GM19240 (cell line): ENCODE results near the gene CNTNAP2.

Source experiments
- DNase-seq: peaks from one replicate; pipeline ENCODE4 v3.0.0; 2011; ENCODE audit warnings: low spot score; ENCODE audit not compliant: insufficient read length

Gene CNTNAP2

DNA sequence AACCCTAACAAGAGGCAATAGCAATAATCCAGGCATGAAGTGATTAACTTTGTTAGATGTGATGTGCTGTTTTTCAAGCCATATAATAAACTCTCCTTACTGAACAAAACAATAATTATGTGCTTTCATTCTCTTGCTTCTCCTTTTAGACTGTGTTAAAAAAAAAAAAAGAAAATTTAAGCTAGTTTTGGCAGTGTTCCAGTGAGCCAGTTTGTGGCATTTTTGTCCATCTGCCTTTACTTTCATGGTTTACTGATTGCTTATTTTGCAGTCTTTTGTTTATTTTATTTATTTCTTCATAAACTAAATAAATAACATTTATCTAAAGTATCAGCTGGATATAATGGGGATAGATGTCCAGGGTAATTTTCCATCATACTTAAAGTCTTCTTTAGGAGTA, 625.3 kb downstream of the CNTNAP2 start:
- no peak for DNase-seq

DNA sequence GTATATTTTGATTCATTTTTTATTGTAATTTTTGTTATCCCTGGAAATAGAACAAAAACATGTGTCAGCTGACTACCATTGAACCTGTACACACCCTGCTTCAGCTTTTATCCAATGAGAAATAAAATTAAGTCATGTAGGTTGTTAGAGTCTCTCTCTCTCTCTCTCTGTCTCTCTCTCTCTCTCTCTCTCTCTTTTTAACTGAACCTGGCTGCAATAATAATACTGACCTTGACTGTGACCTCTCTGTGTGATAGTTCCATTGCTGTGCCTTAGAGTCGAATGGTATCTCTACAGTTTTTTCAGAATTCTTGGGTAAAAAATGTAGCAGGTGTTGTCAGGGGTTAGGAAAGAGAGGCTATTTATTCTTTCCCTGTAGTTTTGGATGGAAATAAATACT, 637.8 kb downstream of the CNTNAP2 start:
- DNase-seq = no peak

DNA sequence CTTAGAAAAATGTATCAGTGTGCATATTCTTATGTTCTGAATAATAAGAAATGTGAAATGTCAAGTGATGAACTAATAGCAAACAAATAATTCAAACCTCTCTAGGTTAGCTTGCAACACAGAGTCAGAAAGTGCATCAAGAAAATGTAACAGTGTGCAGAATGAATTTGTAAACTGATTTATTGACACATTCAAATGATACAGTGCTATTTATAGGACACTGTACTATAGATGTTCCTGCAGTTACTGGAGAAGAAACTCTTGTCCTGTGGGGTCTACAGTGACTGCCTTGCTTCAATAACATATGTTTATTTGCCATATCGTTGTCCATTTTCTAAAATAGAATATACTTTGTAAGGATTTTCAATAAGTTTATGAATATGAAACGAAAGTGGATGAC, 639.0 kb downstream of the CNTNAP2 start:
- DNase-seq = no peak

DNA sequence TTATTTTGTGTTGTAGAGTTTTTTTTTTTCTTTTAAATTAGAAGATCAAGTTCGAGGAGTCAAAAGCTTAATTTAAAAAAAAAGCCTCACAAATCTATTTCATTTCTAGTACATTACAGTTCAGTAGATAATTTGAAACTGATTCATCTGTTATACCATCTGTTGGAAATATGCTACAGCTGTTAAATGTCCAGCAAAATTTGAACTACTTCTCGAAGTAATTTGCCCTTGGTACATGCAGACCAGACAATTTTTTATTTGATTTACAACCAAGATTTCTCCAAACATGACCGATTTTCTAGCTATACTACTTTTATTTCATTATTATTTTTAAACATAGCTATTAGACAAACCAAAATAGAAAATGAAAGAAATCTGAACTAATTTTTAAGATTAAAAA, 647.9 kb downstream of the CNTNAP2 start:
- DNase-seq = no peak

DNA sequence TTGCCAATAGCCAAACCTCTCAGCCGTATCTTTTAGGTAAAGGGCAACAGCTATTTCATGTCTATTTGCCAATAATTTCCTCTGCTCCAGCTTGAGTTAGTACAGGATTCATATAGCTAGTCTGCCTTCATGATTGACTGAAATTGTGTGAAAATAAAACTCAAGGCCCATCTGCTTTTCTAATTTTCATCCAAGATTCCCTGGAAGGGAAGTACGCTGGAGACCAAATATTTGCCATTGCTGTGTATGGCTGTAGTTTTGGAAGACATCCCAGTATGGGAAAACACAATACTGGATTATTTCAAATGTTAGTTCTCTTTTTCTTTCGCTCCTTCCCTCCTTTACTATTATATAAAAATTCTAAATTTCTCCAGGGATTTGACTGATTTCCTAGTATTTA, 652.4 kb downstream of the CNTNAP2 start:
- no peak for DNase-seq

DNA sequence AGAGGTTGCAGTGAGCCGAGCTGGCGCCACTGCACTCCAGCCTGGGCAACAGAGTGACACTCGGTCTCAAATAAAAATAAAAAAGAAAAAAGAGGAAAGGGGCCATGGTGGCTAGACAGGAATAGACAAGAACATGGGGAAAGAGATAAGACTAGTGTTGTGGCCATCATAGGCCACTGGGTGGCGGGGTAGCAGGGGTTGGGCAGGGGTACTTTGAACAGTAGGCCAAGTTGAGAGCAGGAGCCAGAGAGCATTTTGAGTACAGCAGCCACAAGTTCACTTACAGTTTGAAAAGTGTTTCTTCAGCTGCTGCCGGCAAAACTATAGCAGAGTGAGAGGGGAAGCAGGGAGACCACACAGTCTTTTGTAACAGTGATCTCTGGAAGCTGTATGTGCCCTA, 656.0 kb downstream of the CNTNAP2 start:
- DNase-seq = no peak

DNA sequence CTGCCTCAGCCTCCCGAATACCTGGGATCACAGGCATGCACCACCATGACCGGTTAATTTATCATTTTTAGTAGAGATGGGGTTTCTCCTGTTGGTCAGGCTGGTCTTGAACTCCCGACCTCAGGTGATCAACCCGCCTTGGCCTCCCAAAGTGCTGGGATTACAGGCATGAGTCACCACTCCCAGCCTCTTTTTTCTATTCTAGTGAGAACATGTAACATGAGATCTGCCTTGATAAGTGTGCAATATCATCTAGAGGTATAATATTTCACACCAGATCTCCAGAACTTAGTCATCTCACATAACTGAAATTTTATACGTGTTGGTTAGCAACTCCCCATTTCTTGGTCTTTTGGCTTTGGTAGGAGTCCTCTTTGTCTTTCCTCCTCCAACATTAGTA, 656.9 kb downstream of the CNTNAP2 start:
- DNase-seq = no peak

DNA sequence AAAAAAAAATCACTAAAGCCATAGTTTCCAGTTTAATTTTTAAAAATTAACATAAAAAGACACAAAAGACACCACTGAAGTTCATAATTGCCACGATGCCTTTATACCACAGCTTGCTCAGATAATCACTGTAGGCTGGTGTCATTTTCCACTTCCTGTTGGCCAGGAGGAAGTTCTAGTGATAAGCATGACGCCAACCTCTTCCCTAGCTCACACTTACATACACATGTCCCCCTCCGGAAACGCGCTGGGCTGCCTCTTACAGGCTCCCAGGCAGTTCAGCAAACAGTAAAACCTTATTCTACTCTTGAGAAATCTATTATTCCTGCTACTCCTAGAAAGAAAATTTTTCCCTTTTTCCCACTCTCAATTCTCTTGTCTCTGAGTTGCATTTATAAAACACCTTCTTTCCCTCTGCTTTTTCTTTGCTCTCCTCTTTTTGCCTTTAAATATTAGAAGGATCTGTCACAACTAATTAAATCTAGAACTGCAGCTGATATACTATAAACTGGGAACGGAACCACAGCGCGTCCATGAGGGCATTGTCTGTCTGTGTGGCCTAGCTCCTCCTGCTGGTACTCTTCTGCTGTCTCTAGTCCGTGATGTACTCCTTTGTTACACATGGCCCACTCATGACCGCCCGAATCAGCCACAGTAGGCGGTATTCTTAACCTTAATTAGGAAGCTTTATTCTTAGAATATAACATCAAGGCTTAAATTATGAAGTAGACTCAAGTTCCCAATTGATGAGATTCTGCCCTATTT, 664.9 kb downstream of the CNTNAP2 start:
- no peak for DNase-seq

DNA sequence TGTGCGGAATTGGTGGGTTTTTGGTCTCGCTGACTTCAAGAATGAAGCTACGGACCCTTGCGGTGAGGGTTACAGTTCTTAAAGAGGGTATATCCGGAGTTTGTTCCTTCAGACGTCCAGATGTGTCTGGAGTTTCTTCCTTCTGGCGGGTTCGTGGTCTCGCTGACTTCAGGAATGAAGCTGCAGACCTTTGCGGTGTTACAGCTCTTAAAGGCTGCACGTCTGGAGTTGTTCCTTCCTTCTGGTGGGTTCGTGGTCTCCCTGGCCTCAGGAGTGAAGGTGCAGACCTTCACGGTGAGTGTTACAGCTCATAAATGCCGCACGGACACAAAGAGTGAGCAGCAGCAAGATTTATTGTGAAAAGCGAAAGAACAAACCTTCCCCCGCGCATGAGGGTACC, 670.7 kb downstream of the CNTNAP2 start:
- DNase-seq = no peak

GRCh38 chr7:146788008-146788407, 671.4 kb downstream of the CNTNAP2 start:
- no peak for DNase-seq

GRCh38 chr7:146791344-146792285, 675.0 kb downstream of the CNTNAP2 start:
- DNase-seq = no peak

DNA sequence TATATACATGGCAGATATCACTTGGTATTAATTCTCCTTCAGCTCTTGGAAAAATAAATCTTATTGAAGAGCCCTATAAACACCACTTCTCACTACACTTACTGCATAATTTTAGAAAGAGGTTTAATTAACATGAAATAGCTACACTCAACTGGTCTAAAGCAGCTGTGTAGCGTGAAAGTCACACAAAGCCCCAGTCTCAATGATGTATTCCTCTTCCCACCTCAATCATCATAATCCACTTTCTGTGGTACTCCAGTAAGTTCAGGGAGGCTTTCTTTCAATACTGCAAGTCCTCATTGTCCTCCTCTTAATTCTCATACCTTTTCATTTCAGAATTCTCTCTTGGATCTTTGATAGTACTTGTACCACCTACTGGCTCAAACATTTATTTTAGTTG, 688.0 kb downstream of the CNTNAP2 start:
- DNase-seq = no peak

GRCh38 chr7:146805082-146805481, 688.5 kb downstream of the CNTNAP2 start:
- no peak for DNase-seq

- DNase-seq = no peak
Measured at GRCh38 chr7:146826329-146826728, 709.7 kb downstream of the CNTNAP2 start.

DNA sequence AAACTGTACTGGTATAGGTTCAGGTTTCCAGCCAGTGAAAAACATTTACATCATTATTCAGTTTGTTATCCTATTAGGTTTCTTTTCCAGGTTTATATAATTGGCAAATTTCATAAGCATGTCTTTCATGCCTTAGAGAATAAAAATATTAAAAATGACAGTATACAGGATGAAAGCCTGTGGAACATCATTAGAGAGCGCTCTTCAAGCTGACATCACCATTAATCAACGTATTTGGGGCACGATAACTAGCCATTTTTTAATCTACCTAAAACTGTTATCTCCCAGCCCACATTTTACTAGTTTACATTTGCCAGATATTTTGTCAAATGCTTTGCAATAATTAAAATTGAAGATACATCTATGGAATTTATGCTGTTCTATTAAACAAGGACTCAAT, 714.1 kb downstream of the CNTNAP2 start:
- no peak for DNase-seq

GRCh38 chr7:146831875-146832274, 715.3 kb downstream of the CNTNAP2 start:
- DNase-seq = no peak

DNA sequence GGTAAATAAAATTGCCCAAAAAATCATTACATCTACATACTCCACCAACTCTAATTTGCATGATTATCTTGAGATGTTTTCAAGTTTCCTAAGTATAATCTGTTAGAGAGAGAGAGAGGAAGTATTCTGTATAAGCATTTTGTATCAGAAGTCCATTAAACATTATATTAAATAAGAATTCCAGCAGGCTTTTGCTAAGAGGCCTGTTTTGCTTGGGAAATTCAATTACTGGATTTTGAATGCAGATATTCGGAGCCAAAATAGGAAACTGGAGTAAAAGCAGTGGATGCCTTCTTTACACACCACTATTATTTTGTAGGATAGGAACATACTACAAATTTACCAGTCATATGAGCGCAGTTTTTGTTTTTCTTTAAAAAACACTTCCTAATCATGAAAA, 727.8 kb downstream of the CNTNAP2 start:
- DNase-seq = no peak

DNA sequence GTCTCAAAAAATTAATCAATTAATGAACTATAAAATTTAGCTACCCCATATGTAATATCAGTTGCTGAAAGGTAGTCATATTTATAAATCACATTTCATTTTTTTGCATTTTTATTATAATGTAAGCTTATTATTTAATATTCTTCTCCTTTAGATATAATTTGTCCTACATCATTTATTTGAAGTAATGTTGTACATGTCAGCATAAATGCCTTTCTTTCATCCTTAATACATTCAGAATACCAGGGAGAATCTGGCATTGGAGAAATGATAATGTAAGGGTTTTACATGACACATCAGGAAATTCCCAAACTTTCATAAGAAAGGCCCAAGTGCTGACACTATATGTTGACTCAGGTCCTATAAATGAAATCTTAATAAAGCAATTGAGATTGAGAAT, 742.1 kb downstream of the CNTNAP2 start:
- no peak for DNase-seq

- no peak for DNase-seq
Measured at GRCh38 chr7:146861701-146862100, 745.1 kb downstream of the CNTNAP2 start.

- DNase-seq = no peak
Measured at GRCh38 chr7:146862415-146862814, 745.8 kb downstream of the CNTNAP2 start.

DNA sequence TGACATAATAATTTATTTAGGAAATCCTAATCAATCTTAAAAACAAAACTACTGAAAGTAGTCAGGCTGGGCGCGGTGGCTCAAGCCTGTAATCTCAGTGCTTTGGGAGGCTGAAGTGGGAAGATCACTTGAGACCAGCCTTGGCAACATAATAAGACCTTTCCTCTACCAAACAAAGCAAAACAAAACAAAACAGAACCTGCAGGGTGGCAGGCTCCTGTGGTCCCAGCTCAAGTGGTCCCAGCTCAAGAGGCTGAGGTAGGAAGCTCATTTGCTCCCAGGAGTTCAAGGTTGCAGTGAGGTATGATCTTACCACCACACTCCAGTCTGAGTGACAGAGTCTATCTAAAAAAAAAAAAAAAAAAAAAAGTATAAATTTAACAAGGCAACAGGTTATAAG, 748.0 kb downstream of the CNTNAP2 start:
- DNase-seq = no peak

DNA sequence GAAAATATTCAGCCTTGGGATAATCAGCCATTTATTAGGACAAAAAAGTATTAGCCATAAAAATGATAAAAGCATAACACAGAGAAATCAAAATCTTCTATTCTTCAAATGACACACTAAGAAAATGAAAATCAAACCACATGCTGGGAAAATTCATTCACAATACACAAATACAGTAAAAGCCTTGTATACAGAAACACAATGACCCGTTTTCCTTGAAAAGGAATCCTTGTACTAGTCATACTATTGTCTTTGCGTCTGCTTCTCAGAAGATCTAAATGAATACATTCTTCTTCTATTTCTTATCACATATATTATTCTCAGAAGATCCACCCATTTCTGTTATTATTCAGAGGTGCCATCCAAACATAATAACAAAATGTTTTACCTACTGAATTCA, 749.1 kb downstream of the CNTNAP2 start:
- DNase-seq = no peak

DNA sequence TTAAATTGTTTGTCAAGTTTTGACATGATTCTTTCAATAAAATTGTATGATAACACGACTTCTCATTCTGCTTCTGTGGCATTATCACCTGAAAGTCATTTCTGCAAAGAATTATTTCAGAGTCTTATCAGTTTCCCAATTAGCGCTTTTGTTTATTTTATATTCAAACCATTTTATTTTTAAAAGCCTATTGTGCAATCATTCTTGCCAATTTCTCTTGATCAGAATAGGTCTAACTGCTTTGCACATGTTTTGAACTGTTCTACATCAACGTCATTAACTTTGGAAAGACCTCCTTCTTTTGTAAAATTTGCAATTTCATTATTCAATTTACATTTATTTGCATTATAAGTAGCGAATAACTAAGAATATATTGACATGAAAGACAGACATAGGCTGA, 758.1 kb downstream of the CNTNAP2 start:
- DNase-seq = no peak
